ENCODE data around the gene WWC2.

WWC2 gene

DNA sequence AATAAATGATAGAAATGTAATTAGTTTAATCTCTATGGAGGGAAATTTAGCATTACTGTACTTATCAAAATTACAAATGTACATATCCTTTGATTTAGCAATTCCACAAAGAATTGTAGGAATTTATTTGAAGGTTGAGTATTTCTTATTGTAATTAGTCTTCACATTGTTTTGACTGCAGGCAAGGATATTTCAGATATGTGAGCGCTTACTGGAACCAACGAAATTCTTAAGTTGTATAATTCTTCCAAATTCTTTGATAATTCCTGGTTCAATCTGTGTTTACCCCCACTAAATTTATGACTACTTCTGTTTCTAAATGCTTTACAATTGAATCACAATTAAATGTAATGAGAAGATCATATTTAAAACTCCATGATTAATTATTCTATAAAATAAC lies 26.9 kb upstream of the WWC2 start:
- DNase-seq (ENCODE audit: extremely low read depth, low read depth): no peak
- no peak for TF ChIP-seq CTCF (IDR thresholded peaks at IDR 0.05; ENCODE audit: low read depth, low read length, missing control alignments)
- H3K4me3 ChIP-seq (replicated peaks; ENCODE audit: low read depth, low read length): no peak overlapping the region

DNA sequence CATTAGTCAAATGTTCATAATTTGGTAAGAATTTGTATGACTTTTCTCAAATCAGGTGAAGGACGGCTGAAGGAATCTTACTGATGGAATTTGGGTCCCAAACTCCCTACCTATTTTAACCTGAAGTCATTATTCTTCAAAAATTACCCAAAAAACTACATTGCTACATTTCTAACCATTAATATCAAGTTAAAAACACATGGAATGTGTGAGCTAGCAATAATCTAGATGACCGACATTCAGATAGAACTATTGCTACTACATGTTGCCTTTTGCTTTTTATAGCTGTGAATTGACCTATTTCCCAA lies 25.3 kb upstream of the WWC2 start:
- TF ChIP-seq CTCF (IDR thresholded peaks at IDR 0.05; ENCODE audit: low read depth, low read length, missing control alignments): no peak
- H3K4me3 ChIP-seq (replicated peaks; ENCODE audit: low read depth, low read length): no peak overlapping the region
- no peak for DNase-seq (ENCODE audit: extremely low read depth, low read depth)

DNA sequence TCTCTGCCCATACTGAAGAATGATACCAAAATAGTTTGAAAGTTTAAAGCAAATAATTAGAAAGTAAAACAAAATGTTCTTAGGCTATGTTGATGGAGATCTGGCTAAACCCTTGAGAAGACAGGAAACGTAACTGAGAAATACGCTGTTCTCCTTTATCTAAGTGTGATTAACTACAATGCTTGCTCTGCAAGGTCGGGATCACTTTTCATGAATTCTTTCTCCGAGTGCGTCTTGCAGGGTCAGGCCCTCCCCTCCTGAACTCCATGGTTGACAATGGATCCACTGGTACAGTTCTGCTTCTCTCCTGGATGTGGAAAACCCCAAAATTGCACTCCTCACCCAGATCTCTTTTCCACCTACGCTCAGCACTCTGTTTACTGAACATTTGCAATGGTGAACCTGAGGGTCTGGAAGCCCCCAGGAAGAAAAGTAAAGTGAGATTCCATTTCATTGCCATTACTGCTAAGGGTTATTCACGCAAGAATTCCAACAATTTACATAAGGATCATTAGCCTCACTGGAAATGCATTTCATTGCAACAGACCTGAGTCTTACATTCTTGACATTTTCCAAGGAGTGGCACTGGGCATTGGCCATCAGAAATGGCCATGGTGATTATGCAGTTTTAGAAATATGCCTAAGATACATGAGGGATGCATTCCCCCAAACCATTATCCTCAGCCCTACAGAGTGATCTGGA lies 24.6 kb upstream of the WWC2 start:
- H3K4me3 ChIP-seq (replicated peaks; ENCODE audit: low read depth, low read length): no peak overlapping the region
- TF ChIP-seq CTCF (IDR thresholded peaks at IDR 0.05; ENCODE audit: low read depth, low read length, missing control alignments): no peak
- DNase-seq (ENCODE audit: extremely low read depth, low read depth): no peak

GRCh38 chr4:183078634-183079033 lies 20.4 kb upstream of the WWC2 start:
- H3K4me3 ChIP-seq (replicated peaks; ENCODE audit: low read depth, low read length): no peak overlapping the region
- no peak for TF ChIP-seq CTCF (IDR thresholded peaks at IDR 0.05; ENCODE audit: low read depth, low read length, missing control alignments)
- no peak for DNase-seq (ENCODE audit: extremely low read depth, low read depth)

DNA sequence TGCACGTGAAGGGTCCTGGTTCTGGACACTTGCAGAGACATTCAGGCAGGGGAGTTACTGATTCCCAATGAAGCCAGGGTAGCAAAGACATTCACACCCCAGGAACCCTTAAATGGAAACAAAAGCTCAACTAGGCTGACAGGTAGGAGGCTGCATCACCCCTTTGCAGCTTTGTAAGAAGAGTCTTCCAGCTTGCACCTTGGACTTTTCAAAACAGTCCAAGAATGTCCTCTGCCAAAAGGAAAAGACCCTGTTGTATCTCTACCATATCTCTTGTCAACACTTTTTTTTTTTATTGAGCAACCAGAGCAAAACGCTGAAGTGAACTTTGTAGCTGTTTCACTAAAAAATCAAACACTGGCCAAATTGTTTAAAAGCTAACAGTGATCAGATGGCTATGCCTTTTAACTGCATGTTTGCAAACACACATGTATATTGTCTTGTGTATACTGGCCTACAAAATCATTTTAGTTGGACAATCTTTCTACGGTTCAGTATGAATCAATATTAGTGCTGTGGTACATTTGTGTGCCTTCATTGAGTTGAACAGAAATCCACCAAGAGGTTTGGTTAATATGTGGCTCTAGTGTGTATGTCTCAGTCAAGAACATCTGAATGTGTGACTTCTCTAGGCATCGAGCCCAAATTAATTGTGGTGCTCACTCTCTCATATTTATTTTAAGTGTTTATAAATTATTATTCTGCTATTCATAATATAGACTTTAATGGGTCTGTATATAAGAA lies 18.5 kb upstream of the WWC2 start:
- DNase-seq (ENCODE audit: extremely low read depth, low read depth): no peak
- no peak overlapping the region for H3K4me3 ChIP-seq (replicated peaks; ENCODE audit: low read depth, low read length)
- no peak for TF ChIP-seq CTCF (IDR thresholded peaks at IDR 0.05; ENCODE audit: low read depth, low read length, missing control alignments)

- no peak for DNase-seq (ENCODE audit: extremely low read depth, low read depth)
- H3K4me3 ChIP-seq (replicated peaks; ENCODE audit: low read depth, low read length): no peak overlapping the region
- TF ChIP-seq CTCF (IDR thresholded peaks at IDR 0.05; ENCODE audit: low read depth, low read length, missing control alignments): no peak
These were observed 18.0 kb upstream of the WWC2 start for GRCh38 chr4:183081116-183081469.

Data from HFF-Myc (cell line).